Measurements from ENCODE around the gene SLC6A17. TPM values are rescaled to one million over a fixed set of nuclear protein-coding genes. Genes with fewer than 3 reads are reported as not detected.
A peak's percentile ranks its signal among the peaks of the same experiment; 100 is the strongest.

The SLC6A17 gene
- total and polyA plus RNA-seq, 2 experiments from 2014 or later, result 0.45 to 0.76 TPM

- no peak overlapping the region for H3K4me3 ChIP-seq
- in situ Hi-C loops (cut with MboI), result no loop called here
- H3K79me2 ChIP-seq (ENCODE audit: insufficient read depth), result no peaks in the 10 kb centered on the region
- no peaks in the 10 kb centered on the region for H3K9me3 ChIP-seq (ENCODE audit: low read depth)
- H3K4me1 ChIP-seq (ENCODE audit: insufficient read depth), result no peaks in the 10 kb centered on the region
- H3F3A ChIP-seq (ENCODE audit: insufficient read depth), result no peaks in the 10 kb centered on the region
- H3K9ac ChIP-seq, result no peak overlapping the region
- H4K20me1 ChIP-seq (ENCODE audit: insufficient read depth), result no peaks in the 10 kb centered on the region
- H3K27me3 ChIP-seq (replicated peaks; ENCODE audit: insufficient read depth), result peaks cover 8% of the 10 kb centered on the region; the same call in 1 of the 2 replicates
- H3K9me2 ChIP-seq (ENCODE audit: insufficient read depth), result no peaks in the 10 kb centered on the region
- TF ChIP-seq EZH2 (IDR thresholded peaks at IDR 0.05; ENCODE audit: insufficient read depth, poor library complexity, severe bottlenecking), result no peak
- H3K36me3 ChIP-seq (ENCODE audit: low read depth), result no peaks in the 10 kb centered on the region
- H3K4me2 ChIP-seq (ENCODE audit: unreplicated experiment), result no peak overlapping the region
- no peak overlapping the region for H2AFZ ChIP-seq
- H3K27ac ChIP-seq, result no peak overlapping the region
- no peak for DNase-seq
- WGBS, 2 experiments (ENCODE audit: low coverage in 1 of 2, low lambda C conversion rate in 2 of 2, missing lambda C conversion rate in 2 of 2), result 72 to 73% methylated on average over 5 of the region's 5 CpGs
These were observed 35.5 kb upstream of the SLC6A17 start for GRCh38 chr1:110114784-110115183.

GRCh38 chr1:110118636-110119396 is 31.5 kb upstream of the SLC6A17 start:
- H3K79me2 ChIP-seq (ENCODE audit: insufficient read depth), result no peaks in the 10 kb centered on the region
- TF ChIP-seq EZH2phosphoT487 (IDR thresholded peaks at IDR 0.05; ENCODE audit: insufficient read depth, low read depth) (no peak), EZH2 (IDR thresholded peaks at IDR 0.05; ENCODE audit: insufficient read depth, poor library complexity, severe bottlenecking) (no peak)
- no peak overlapping the region for H3K4me3 ChIP-seq
- peaks cover 12% of the 10 kb centered on the region for H3K4me1 ChIP-seq (ENCODE audit: insufficient read depth)
- H3K9me2 ChIP-seq (ENCODE audit: insufficient read depth), result no peaks in the 10 kb centered on the region
- H3K9me3 ChIP-seq (ENCODE audit: low read depth), result no peaks in the 10 kb centered on the region
- no peaks in the 10 kb centered on the region for H4K20me1 ChIP-seq (ENCODE audit: insufficient read depth)
- H3K4me2 ChIP-seq (ENCODE audit: unreplicated experiment), result no peak overlapping the region
- H2AFZ ChIP-seq, result no peak overlapping the region
- in situ Hi-C loops (cut with MboI), result no loop called here
- no peak overlapping the region for H3K27ac ChIP-seq
- peak; percentile 77 for DNase-seq
- WGBS, 2 experiments (ENCODE audit: low coverage in 1 of 2, low lambda C conversion rate in 2 of 2, missing lambda C conversion rate in 2 of 2), result 55 to 60% methylated on average over 7 of the region's 7 CpGs
- H3K36me3 ChIP-seq (ENCODE audit: low read depth), result no peaks in the 10 kb centered on the region
- no peak overlapping the region for H3K9ac ChIP-seq
- H3K27me3 ChIP-seq (replicated peaks; ENCODE audit: insufficient read depth), result peaks cover 8% of the 10 kb centered on the region; the same call in 1 of the 2 replicates
- H3F3A ChIP-seq (ENCODE audit: insufficient read depth), result peaks cover 16% of the 10 kb centered on the region

- DNase-seq, result peak; percentile 18
- no peaks in the 10 kb centered on the region for H3K9me3 ChIP-seq (ENCODE audit: low read depth)
- no peaks in the 10 kb centered on the region for H3K9me2 ChIP-seq (ENCODE audit: insufficient read depth)
- no peak overlapping the region for H3K4me3 ChIP-seq
- no peaks in the 10 kb centered on the region for H4K20me1 ChIP-seq (ENCODE audit: insufficient read depth)
- no peaks in the 10 kb centered on the region for H3K79me2 ChIP-seq (ENCODE audit: insufficient read depth)
- H3K36me3 ChIP-seq (ENCODE audit: low read depth), result no peaks in the 10 kb centered on the region
- no peak overlapping the region for H3K27ac ChIP-seq
- no peak overlapping the region for H3K4me2 ChIP-seq (ENCODE audit: unreplicated experiment)
- peaks cover 16% of the 10 kb centered on the region for H3F3A ChIP-seq (ENCODE audit: insufficient read depth)
- TF ChIP-seq EZH2 (IDR thresholded peaks at IDR 0.05; ENCODE audit: insufficient read depth, poor library complexity, severe bottlenecking) (no peak), EZH2phosphoT487 (IDR thresholded peaks at IDR 0.05; ENCODE audit: insufficient read depth, low read depth) (no peak)
- 34 to 54% methylated on average over 2 to 3 of the region's 3 CpGs for WGBS, 2 experiments (ENCODE audit: low coverage in 1 of 2, low lambda C conversion rate in 2 of 2, missing lambda C conversion rate in 2 of 2)
- in situ Hi-C loops (cut with MboI), result no loop called here
- H3K4me1 ChIP-seq (ENCODE audit: insufficient read depth), result peaks cover 12% of the 10 kb centered on the region
- H3K27me3 ChIP-seq (replicated peaks; ENCODE audit: insufficient read depth), result 0 out of 2 replicates have a peak, but pooled peaks cover 3% of the 10 kb centered on the region
- H3K9ac ChIP-seq, result no peak overlapping the region
- H2AFZ ChIP-seq, result no peak overlapping the region
These were observed 30.5 kb upstream of the SLC6A17 start for GRCh38 chr1:110119843-110120242.

DNA sequence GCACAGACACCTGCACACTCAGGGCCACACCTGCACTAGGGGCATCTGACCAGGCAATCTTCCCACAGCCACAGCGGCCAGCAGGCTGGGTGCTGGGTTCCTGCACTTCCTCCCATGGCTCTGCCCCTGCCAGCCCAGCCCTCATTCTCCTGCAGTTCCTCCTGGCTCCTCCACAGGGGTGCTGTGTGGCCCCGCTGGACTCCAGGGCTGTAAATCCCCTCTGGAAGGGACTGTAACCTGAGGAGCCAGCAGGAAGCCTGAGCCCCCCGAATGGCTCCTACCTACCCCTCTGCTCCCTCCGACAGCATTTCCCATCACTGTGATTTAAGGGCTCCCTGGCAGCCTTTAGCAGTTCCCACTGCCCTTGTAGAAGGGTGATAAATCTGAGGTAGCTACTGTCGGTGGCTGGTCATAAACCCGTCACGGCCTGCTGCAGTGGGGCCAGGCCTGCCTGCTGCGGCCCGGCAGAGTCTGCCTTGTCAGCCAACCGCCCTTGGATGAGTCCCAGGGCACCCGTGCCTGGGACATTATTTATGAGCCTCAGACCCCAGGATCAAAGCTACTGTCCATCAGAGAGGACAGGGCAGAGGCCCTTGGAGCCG is 29.2 kb upstream of the SLC6A17 start:
- in situ Hi-C loops (cut with MboI), result no loop called here
- H3K27me3 ChIP-seq (replicated peaks; ENCODE audit: insufficient read depth), result no peaks in the 10 kb centered on the region
- H3F3A ChIP-seq (ENCODE audit: insufficient read depth), result peaks cover 16% of the 10 kb centered on the region
- H3K9ac ChIP-seq, result no peak overlapping the region
- H3K4me3 ChIP-seq, result no peak overlapping the region
- H3K9me2 ChIP-seq (ENCODE audit: insufficient read depth), result no peaks in the 10 kb centered on the region
- WGBS, 2 experiments (ENCODE audit: low coverage in 1 of 2, low lambda C conversion rate in 2 of 2, missing lambda C conversion rate in 2 of 2), result 15 to 16% methylated on average over 12 of the region's 12 CpGs
- no peak overlapping the region for H2AFZ ChIP-seq
- H3K9me3 ChIP-seq (ENCODE audit: low read depth), result no peaks in the 10 kb centered on the region
- H3K36me3 ChIP-seq (ENCODE audit: low read depth), result no peaks in the 10 kb centered on the region
- no peak overlapping the region for H3K4me2 ChIP-seq (ENCODE audit: unreplicated experiment)
- H3K4me1 ChIP-seq (ENCODE audit: insufficient read depth), result peaks cover 12% of the 10 kb centered on the region
- H4K20me1 ChIP-seq (ENCODE audit: insufficient read depth), result no peaks in the 10 kb centered on the region
- no peak for DNase-seq
- TF ChIP-seq EZH2 (IDR thresholded peaks at IDR 0.05; ENCODE audit: insufficient read depth, poor library complexity, severe bottlenecking) (no peak), EZH2phosphoT487 (IDR thresholded peaks at IDR 0.05; ENCODE audit: insufficient read depth, low read depth) (no peak)
- no peaks in the 10 kb centered on the region for H3K79me2 ChIP-seq (ENCODE audit: insufficient read depth)
- H3K27ac ChIP-seq, result no peak overlapping the region
